Measurements from ENCODE around the gene MATN1. TPM values are rescaled to one million over a fixed set of nuclear protein-coding genes. Genes with fewer than 3 reads are reported as not detected.

MATN1 gene
- total and polyA plus RNA-seq, 2 of the 4 experiments (the other 2 are of a cell fraction): 0.27 TPM; not detected in 1

- Histone ChIP-seq H3K27me3 (ENCODE audit: control insufficient read depth, insufficient read depth, low read length) (peaks cover 6% of the 10 kb centered on the region; the same call in 1 of the 2 replicates), H3K36me3 (ENCODE audit: control insufficient read depth, insufficient read depth, low read length) (no peaks in the 10 kb centered on the region), H4K5ac (ENCODE audit: low read depth, low read length) (no peak overlapping the region), H3K4ac (ENCODE audit: low read depth, low read length) (no peak overlapping the region), H2BK120ac (ENCODE audit: low read depth, low read length) (no peak overlapping the region), H4K20me1 (ENCODE audit: insufficient read depth, low read length) (no peaks in the 10 kb centered on the region), H3K27ac (ENCODE audit: insufficient read depth, low read length) (no peak overlapping the region), H3K56ac (ENCODE audit: extremely low read depth, insufficient read depth, low read length) (no peak overlapping the region), H3K4me2 (ENCODE audit: low read depth, low read length) (no peak overlapping the region), H3K9me3 (ENCODE audit: control insufficient read depth, insufficient read depth, low read length) (no peaks in the 10 kb centered on the region), H3K9ac (ENCODE audit: low read depth, low read length) (no peak overlapping the region), H3K4me3 (ENCODE audit: insufficient read depth, low read depth, low read length) (no peak overlapping the region), H2BK15ac (ENCODE audit: low read depth, low read length) (no peak overlapping the region), H3K9me1 (ENCODE audit: insufficient read depth, low read length) (no peaks in the 10 kb centered on the region), H2AK5ac (ENCODE audit: low read depth, low read length) (no peak overlapping the region), H3K18ac (ENCODE audit: low read depth, low read length) (no peak overlapping the region), H2AK9ac (replicated peaks; ENCODE audit: low read depth, low read length, poor library complexity) (no peak overlapping the region), H4K91ac (ENCODE audit: insufficient read depth, low read depth, low read length) (no peak overlapping the region), H2BK20ac (ENCODE audit: low read depth, low read length) (no peak overlapping the region), H3K79me1 (ENCODE audit: low read depth in 1 of 2, low read length in 2 of 2) (no peaks in the 10 kb centered on the region), H3K4me1 (ENCODE audit: control insufficient read depth, insufficient read depth, low read length) (no peaks in the 10 kb centered on the region), H4K8ac (ENCODE audit: low read depth in 2 of 2, low read length in 2 of 2) (no peak overlapping the region), H3K23ac (ENCODE audit: low read depth, low read length) (no peak overlapping the region), H2BK5ac (ENCODE audit: low read depth, low read length, poor library complexity, severe bottlenecking) (no peak overlapping the region), H2AFZ (replicated peaks; ENCODE audit: low read length, poor library complexity) (no peak overlapping the region), H3K14ac (replicated peaks; ENCODE audit: low read depth, low read length) (no peak overlapping the region)
- TF ChIP-seq SMC3 (IDR thresholded peaks at IDR 0.05; ENCODE audit: low read depth, low read length) (no peak), MAFK (IDR thresholded peaks at IDR 0.05; ENCODE audit: low read depth, low read length) (no peak), CTCF (conservative IDR thresholded peaks at IDR 0.05; ENCODE audit: low read depth, low read length) (no peak), NFE2L2 (IDR thresholded peaks at IDR 0.05; ENCODE audit: low read depth, low read length) (no peak)
- in situ Hi-C loops (cut with MboI; ENCODE audit: low sequenced_read_pairs) (no loop called here), intact Hi-C loops (cut with micrococcal nuclease) (no loop called here), dilution Hi-C loops (cut with HindIII; ENCODE audit: low sequenced_read_pairs, unreplicated experiment) (no loop called here)
- POLR2A ChIA-PET (ENCODE audit: unreplicated experiment): no interaction called here
- DNase-seq (no peak), ATAC-seq (ENCODE audit: low read depth) (no peak)
- no TSS peak for BruUV-seq (replicated peaks)
- WGBS, 2 experiments (ENCODE audit: extremely low coverage in 2 of 2, insufficient read length in 1 of 2): 33% methylated on average over 1 of the region's 2 CpGs; no CpG with 5 or more reads in 1 of the 2 experiments
- CTCF ChIA-PET: no interaction called here
Measured at GRCh38 chr1:30677471-30677870, 45.9 kb downstream of the MATN1 start.

Data from IMR-90 (cell line).